Gastrocnemius medialis (tissue), 4 donors: Measurements from ENCODE around the gene ASCL1. TPM values are rescaled to one million over a fixed set of nuclear protein-coding genes. Genes with fewer than 3 reads are reported as not detected.

Experiments
- ATAC-seq, 2 donors: fragments of 150-250 bp; one replicate each; pipeline ENCODE4 v1.9.1; 2016
- DNase-seq, 2 donors: peaks; one replicate each; pipeline ENCODE4 v3.0.0-alpha.2; 2019
- H3K27ac ChIP-seq, 4 donors: fragments of 200-600 bp; sonication (generic); 1 replicate in 1 of 4; 2 replicates in 3 of 4; pipeline ENCODE4 v1.5.1; 2016 to 2018; ENCODE audit warnings: mild to moderate bottlenecking in 2 of 4, moderate library complexity in 1 of 4
- H3K27me3 ChIP-seq, 3 donors: fragments of 200-600 bp; sonication (generic) in 2 of 3; 1 replicate in 1 of 3; 2 replicates in 2 of 3; pipeline versions ENCODE4 v1.5.1 to v1.6.0; 2016 to 2019; ENCODE audit warnings: mild to moderate bottlenecking in 1 of 3, moderate library complexity in 1 of 3
- H3K36me3 ChIP-seq, 2 donors: fragments of 200-600 bp; sonication (generic) in 1 of 2; one replicate each; pipeline ENCODE4 v1.5.1; 2017 to 2018
- H3K4me1 ChIP-seq, 2 donors: fragments of 200-600 bp; sonication (generic) in 1 of 2; one replicate each; pipeline ENCODE4 v1.5.1; 2016 to 2017; ENCODE audit warnings: mild to moderate bottlenecking in 2 of 2
- H3K4me3 ChIP-seq, 4 donors: fragments of 200-600 bp; sonication (generic) in 3 of 4; 1 replicate in 1 of 4; 2 replicates in 3 of 4; pipeline ENCODE4 v1.5.1; 2016 to 2019; ENCODE audit warnings: mild to moderate bottlenecking in 2 of 4
- H3K9me3 ChIP-seq, 3 donors: fragments of 200-600 bp; sonication (generic) in 2 of 3; 1 replicate in 1 of 3; 2 replicates in 2 of 3; pipeline ENCODE4 v1.5.1; 2016 to 2019
- CTCF ChIP-seq, 5 experiments: fragments of 450-650 bp in 3 of 5; fragments of 200-600 bp in 2 of 5; sonication (generic) in 2 of 5; IDR thresholded peaks in 4 of 5; conservative IDR thresholded peaks in 1 of 5; 1 replicate in 4 of 5; 2 replicates in 1 of 5; pipeline ENCODE4 v1.5.1; 2016 to 2019; ENCODE audit warnings: antibody characterized with exemption in 5 of 5, mild to moderate bottlenecking in 3 of 5, moderate library complexity in 3 of 5
- POLR2A ChIP-seq, 2 donors: fragments of 450-650 bp; IDR thresholded peaks; one replicate each; pipeline ENCODE4 v1.6.1; 2017; ENCODE audit warnings: antibody characterized with exemption in 2 of 2, mild to moderate bottlenecking in 2 of 2, moderate library complexity in 2 of 2
- in situ Hi-C, 4 donors: fragments of 200-750 bp; cut with MboI; loops; one replicate each; pipeline versions ENCODE4 v1.15.0 to v1.8.0; 2017; ENCODE audit warnings: low sequenced_read_pairs in 4 of 4
- intact Hi-C: fragments of 100-400 bp; cut with DNase I; formaldehyde crosslinking; loops from one replicate; pipeline ENCODE4 v1.15.1; 2023; ENCODE audit warnings: low total_unique reads
- total RNA-seq, 4 donors: library from RNA; depleted of rRNA; stranded (reverse); fragments of >200 nt; gene quantifications; one replicate each; pipeline versions ENCODE4 v1.1.0 to v1.2.3, GENCODE V29; 2016

Gene ASCL1
- total RNA-seq, 4 donors from 2014 or later: 0.20 TPM; not detected in 3

GRCh38 chr12:102976609-102977280 is 19.3 kb downstream of the ASCL1 start:
- intact Hi-C loops: no loop called here

GRCh38 chr12:102977945-102978706 is 20.7 kb downstream of the ASCL1 start:
- ATAC-seq (no peak), DNase-seq (no peak)
- intact Hi-C loops (no loop called here), in situ Hi-C loops (no loop called here)
- H3K36me3 ChIP-seq: no peaks in the 10 kb centered on the region
- no peaks in the 10 kb centered on the region for H3K4me1 ChIP-seq
- no peaks in the 10 kb centered on the region for H3K27me3 ChIP-seq
- TF ChIP-seq POLR2A (IDR thresholded peaks at IDR 0.05) (no peak), CTCF (IDR thresholded peaks at IDR 0.05 in 4 of 5, conservative IDR thresholded peaks at IDR 0.05 in 1 of 5) (no peak)
- no peak overlapping the region for H3K4me3 ChIP-seq
- H3K27ac ChIP-seq: no peak overlapping the region
- H3K9me3 ChIP-seq: no peaks in the 10 kb centered on the region

More at GRCh38 chr12:102976609-102977280, 19.3 kb downstream of the ASCL1 start:
- Histone ChIP-seq H3K36me3 (no peaks in the 10 kb centered on the region), H3K27ac (no peak overlapping the region), H3K4me1 (no peaks in the 10 kb centered on the region), H3K9me3 (no peaks in the 10 kb centered on the region), H3K4me3 (no peak overlapping the region), H3K27me3 (no peaks in the 10 kb centered on the region)
- in situ Hi-C loops: no loop called here
- DNase-seq (no peak), ATAC-seq (no peak)
- TF ChIP-seq CTCF (IDR thresholded peaks at IDR 0.05 in 4 of 5, conservative IDR thresholded peaks at IDR 0.05 in 1 of 5): no peak
- TF ChIP-seq POLR2A (IDR thresholded peaks at IDR 0.05): no peak

GRCh38 chr12:102980350-102980749 is 22.9 kb downstream of the ASCL1 start:
- no peak for DNase-seq
- Histone ChIP-seq H3K4me3 (no peak overlapping the region), H3K27ac (no peak overlapping the region), H3K27me3 (no peaks in the 10 kb centered on the region), H3K4me1 (no peaks in the 10 kb centered on the region), H3K9me3 (no peaks in the 10 kb centered on the region), H3K36me3 (no peaks in the 10 kb centered on the region)
- TF ChIP-seq CTCF (IDR thresholded peaks at IDR 0.05 in 4 of 5, conservative IDR thresholded peaks at IDR 0.05 in 1 of 5): no peak
- TF ChIP-seq POLR2A (IDR thresholded peaks at IDR 0.05): no peak
- intact Hi-C loops (no loop called here), in situ Hi-C loops (no loop called here)
- ATAC-seq: no peak

- in situ Hi-C loops: no loop called here
- Histone ChIP-seq H3K36me3 (no peaks in the 10 kb centered on the region), H3K9me3 (no peaks in the 10 kb centered on the region), H3K4me1 (no peaks in the 10 kb centered on the region), H3K27ac (no peak overlapping the region), H3K27me3 (no peaks in the 10 kb centered on the region), H3K4me3 (no peak overlapping the region)
- intact Hi-C loops: no loop called here
- no peak for ATAC-seq
- TF ChIP-seq POLR2A (IDR thresholded peaks at IDR 0.05): no peak
- DNase-seq: no peak
These were observed 32.9 kb downstream of the ASCL1 start for GRCh38 chr12:102990419-102990818.

GRCh38 chr12:102992297-102992696 is 34.8 kb downstream of the ASCL1 start:
- DNase-seq (no peak), ATAC-seq (no peak)
- no peak overlapping the region for H3K4me3 ChIP-seq
- H3K9me3 ChIP-seq: no peaks in the 10 kb centered on the region
- intact Hi-C loops: no loop called here
- H3K27me3 ChIP-seq: no peaks in the 10 kb centered on the region
- in situ Hi-C loops: no loop called here
- TF ChIP-seq CTCF (IDR thresholded peaks at IDR 0.05 in 4 of 5, conservative IDR thresholded peaks at IDR 0.05 in 1 of 5): no peak
- no peak for TF ChIP-seq POLR2A (IDR thresholded peaks at IDR 0.05)
- no peaks in the 10 kb centered on the region for H3K4me1 ChIP-seq
- H3K36me3 ChIP-seq: no peaks in the 10 kb centered on the region
- H3K27ac ChIP-seq: no peak overlapping the region
